Activated CD8-positive, alpha-beta memory T cell treated with anti-CD3 and anti-CD28 coated beads for 48 hours (primary cell): ENCODE results near the gene GRIP1.

ENCODE experiments used
- DNase-seq, 3 experiments: peaks; one replicate each; pipeline ENCODE4 v3.0.0-alpha.2; 2020; ENCODE audit warnings: low read depth in 2 of 3, low spot score in 2 of 3

GRIP1 gene

DNA sequence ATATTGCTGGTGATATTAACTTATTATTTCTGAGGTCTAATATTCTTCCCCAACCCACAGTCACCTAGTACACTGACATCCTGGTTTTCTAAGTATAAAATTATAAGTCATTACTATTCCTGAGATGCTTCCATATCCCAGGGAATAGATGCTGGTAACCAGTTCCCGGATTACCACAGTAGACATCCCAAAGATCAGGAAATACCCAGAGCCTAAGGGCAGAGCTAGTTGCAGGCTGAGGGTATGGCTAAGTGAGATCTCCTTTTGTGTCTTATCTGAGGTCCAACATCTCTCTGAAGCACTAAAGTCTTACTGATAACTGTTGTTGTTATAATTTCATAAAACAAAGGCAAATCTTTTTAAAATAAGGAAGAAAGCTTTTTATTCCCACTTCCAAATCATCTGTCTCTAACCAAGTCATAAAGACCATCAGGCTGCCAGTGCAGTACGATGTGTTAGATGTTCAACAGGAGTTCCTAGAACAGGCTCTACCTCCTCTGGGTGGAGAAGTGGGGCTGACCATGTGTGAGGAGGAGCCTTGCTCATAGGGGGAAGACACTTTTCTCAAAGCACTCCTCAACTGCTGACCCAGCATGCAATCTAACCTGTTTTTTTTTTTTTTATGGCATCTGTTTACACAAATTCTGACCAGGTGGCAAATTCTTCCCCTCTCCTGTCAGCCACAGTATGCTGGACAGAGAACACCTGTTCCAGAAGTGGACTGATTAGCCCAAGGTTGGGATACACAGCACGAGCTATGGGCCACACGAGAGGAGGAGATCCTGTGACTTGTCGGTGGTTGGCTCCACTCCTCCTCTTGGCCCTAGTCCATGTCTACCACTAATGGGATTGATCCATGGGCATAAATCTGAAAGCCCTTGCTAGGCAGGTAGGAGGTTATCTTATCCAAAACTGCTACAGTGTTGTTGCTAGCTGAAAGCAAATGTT is 16.1 kb upstream of the GRIP1 start:
- DNase-seq: no peak

DNA sequence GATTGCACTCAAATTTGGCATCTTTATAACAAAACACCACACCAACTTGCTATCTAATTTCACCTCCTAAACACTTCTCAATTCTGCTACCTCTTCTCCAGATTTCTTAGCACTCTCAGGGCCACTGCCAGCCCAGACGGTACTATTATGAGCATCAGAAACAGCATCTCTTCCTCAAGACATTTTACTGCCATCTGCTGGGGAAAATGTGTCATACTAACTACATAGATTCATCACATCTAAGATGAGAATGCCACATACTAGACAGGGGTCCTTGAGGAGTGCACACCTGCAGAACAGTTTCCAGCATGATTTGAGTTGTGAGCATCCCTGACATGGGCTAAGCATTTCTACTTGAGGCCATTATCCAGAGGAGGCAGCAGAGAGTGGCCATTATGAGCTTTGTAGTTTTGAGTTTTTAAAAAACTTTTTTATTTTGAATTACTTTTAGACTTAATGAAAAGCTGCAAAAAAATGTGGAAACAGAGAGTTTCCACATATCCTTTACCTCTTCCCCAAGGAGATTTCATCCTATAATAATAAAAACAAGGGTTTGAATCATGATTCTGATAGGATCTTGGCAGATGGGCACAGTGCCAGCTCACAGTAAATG is 15.1 kb upstream of the GRIP1 start:
- no peak for DNase-seq

DNA sequence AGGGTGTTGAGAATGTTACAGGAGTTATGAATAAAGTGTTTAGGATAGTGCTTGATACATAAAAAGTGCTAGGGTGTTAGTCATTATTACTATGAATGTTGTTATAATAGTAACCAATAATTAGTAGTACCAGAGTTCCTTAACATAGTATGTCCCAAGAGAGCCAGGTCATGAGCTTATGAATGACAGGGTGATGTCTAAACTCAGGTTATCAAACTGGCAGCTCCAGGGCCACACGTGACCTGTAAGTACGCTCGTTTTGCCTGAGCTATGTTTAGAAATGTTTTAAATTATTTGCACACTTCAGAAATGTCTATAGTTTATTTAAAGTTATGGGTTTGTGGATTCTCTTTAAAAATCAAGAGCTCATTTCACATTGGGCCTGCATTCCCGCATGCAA is 14.1 kb upstream of the GRIP1 start:
- no peak for DNase-seq

DNA sequence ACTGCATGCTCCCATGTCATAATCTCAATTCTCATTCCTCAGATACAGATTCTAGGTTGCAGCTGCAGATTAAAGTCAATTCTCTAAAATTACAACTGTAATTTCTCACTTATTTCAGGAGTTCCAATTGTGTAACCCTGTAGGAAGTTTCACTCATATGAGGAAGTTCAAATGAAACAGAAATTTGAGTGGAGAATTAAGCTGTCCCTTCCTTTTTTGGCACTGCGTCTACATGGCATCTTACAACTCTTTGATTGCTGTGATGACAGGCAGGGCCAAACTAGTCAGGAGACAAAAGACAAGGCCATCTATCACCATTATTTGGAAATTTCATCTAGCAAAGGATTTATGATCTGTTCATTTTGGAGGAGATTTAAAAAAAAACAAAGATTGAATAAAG is 13.3 kb upstream of the GRIP1 start:
- no peak for DNase-seq

DNA sequence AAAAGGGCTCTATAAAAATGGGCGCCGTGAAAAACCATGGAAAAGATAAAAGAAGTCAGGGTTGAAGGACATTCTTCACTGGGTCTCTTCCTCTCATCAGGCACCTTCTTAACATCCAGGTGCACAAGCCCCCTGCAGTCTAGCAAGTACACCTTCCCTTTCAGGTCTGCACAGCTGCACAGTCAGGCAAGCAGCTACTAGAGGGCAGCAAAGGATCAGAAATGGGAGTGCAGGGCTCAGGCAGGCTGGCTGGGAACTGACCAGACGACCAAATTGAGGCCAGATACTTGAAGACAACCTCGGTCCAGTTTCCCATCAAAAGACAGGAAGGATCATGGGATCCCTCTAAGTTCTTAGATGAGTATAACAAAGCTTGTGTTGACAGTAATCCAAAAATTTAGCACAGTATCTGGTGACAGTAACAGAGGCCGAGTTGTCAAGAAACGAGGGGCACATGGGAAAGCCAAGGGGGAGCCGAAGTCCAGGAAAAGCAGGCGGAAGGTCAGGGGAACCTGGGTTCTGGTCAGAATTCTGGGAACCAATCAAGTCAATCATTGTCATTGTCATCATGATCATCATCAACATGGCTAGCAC is 10.1 kb upstream of the GRIP1 start:
- no peak for DNase-seq

DNA sequence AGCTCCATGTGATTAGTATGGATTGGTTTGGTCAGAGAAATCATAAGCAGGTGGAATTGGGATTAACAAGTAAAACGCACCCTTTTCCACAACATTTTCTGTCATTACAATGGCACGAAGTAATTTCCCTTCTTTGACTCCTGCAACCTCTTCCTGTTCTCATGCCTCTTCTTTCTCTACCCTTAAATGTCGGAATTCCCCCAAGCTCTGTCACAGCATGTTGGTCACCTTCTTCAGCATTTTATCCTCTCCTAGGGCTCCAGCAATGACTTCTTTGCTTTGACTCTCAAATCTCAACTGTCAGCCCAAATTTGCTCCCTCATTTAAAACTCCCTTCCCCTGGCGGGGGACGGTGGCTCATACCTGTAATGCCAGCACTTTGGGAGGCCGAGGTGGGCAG is 5.3 kb upstream of the GRIP1 start:
- no peak for DNase-seq

DNA sequence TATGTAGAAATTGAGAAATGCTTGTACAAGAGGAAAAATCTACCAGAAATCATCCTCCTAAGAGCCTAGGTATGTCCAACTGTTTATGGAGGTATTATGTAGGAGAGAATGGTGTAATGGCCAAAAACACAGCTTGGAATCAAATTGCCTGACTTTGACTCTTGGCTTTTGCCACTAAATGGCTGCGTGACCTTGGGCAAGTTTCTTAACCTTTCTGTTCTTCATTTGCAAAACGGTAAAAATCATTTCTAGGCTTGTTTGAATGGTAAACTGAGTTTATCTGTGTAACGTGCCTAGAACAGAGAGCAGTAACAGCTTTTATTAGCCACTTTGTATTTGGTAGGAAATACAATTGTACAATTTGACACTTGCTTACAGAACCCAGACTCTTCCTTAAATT is 4.9 kb upstream of the GRIP1 start:
- DNase-seq: no peak

DNA sequence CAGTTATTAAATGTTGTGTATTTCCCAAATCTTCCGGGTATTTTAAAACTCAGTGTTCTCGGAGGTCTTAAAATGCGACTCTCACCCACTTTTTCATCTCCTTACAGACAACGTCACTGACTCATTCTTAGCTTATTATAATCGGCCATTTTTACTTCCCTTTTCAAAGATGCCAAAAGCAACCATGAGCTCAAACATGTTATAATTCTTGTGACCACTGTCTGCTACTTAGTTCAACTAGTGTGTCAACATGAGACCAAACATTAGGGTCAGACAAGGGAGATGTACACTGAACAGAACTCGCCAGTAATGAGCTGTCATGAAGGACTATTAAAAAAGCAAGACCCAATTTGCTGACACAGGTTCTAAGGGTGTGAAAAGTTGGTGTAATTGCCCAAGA is 4.2 kb upstream of the GRIP1 start:
- DNase-seq: no peak

DNA sequence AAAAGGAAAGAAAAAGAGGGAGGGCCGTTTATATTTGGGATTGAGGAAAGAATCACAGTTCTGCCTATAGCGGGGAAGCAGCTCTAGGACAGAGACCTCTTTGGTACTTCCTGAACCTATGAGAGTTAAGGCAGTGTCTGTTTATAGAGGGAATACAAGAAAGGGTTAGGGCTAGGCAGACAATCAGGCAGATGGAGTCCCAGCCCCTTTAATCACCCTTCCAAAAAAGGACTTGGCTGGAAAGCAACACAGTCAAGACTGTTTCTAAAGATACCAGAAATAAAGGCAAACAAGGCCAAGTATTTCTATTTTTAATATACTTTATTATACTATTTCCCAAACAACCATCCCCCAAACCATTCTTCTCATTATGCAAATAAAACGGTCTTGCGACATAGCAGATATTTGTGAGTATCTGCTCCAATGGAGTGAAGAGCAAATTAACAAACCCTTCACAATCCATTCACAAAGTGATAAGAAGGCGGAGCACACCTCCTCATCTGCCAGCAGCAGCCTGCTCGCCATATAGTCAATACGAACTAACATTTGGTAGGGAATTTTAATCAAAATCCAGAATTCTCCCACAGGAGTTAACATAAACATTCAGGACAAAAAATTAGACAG is 697 bp upstream of the GRIP1 start:
- DNase-seq: no peak

DNA sequence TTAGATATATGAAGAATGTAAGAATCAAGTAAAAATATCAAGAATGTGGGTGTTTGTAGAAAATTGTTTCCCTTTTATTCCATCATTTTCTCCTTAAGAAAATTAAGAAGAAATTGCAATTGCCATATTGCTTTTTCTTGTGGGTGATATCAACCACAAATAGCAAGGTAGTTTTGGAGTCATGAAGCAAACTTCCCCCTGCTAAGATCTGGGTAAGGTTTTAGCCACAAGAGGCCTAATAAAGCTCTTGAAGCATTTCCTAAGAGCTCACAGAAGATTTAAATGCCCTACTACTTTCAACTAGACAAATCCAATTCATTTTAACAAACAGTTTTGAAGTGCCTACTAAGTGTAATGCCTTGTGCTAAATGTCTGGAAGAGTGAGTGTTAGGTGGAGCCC is 2.6 kb downstream of the GRIP1 start:
- no peak for DNase-seq

DNA sequence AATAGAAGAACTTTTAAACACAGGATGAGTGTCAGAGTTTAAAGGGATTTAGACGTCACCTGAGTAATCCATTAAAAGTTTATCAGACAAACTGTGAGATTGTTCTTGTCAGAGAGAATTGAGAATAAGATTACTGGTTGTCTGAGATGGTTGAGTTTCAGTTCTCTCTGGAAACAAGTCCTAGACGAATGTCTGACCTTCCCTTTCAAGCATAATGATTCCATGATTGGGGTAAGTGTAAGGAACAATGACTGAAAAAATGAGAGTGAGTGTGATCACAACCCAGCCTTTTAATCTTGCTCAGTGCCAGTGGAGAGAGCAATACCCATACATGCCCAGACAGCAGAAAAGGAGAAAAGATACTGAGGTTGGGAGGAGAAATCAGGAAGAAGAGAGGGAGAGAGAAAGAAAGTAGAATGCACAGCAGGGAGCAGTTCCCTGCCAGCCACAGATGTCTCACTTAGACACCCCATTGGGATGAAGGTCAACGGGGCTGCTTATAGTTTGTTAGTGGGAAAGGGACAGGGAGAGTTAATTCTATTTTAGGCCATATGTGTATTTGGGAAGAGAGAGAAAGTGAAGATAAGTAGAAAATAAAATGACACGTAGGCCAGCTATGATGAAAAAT is 4.3 kb downstream of the GRIP1 start:
- DNase-seq: no peak

DNA sequence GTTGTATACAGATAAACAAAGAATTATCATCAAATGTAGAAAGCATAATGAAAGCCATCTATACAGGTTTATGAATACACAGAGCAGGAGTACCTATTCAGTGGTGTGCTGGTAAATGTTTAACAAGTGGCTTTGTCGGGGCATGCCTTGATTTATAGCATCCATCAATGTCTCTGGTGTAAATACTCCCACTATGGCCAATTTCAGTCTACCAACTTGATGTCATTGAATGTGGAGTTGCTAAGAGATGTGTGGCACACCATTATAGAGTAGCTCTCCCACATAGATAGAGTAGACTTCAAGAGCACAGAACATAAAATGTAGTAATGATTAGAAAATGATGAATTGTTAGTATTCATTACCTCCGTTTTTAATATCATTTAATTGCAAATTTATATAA is 9.3 kb downstream of the GRIP1 start:
- no peak for DNase-seq

DNA sequence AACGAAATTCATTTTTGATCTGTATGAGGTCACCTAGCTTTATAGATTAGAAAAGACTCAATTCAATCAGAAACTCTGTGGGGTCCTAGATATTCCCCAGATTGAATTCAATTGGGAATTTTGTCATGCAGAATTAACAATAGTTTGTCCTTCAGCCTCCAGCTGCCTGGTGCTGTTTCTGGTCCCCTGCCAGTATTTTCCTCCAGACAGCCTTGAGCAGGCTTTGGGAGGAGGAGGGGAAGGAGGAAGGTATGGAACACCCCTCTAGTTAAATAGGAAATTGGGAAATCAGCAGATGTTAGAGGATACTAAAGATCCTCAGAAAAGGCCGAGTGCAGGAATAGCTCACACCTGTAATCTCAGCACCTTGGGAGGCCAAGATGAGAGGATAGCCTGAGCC is 10.6 kb downstream of the GRIP1 start:
- DNase-seq: no peak

DNA sequence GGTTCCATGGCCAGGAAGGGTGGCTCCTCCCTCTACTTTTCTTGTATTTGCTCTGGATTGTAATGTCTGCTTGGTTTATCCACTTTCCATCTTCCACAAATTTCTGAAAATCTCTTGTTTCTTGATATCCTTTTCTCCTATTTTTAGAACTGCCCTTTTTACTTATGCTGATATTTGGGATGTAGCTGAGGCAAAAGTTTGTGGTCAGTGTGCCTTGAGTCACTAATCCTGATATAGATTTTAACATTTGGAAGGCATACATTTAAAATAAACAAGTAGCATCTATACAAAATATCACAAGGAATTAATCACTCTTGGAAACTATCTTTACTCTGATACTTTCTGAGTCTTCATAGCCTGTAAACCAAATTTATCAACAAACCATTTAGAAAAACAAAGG is 11.0 kb downstream of the GRIP1 start:
- no peak for DNase-seq

DNA sequence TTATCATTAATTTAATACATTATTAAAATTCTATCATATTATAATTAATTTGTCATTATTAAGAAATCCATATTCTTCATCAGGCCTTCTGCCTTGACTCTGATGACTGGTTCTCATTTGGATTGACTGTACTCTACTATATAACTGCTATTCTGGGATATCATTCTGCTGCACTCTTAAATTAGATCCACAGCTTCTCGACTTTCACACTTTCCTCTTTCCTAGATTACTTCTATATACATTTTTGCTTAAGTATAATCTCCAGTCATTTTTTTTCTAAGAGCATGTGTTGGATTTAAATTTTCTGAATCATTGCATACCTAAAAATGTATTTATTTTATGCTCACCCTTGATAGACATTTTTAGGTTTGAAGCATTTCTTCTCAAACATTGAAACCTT is 12.4 kb downstream of the GRIP1 start:
- no peak for DNase-seq

DNA sequence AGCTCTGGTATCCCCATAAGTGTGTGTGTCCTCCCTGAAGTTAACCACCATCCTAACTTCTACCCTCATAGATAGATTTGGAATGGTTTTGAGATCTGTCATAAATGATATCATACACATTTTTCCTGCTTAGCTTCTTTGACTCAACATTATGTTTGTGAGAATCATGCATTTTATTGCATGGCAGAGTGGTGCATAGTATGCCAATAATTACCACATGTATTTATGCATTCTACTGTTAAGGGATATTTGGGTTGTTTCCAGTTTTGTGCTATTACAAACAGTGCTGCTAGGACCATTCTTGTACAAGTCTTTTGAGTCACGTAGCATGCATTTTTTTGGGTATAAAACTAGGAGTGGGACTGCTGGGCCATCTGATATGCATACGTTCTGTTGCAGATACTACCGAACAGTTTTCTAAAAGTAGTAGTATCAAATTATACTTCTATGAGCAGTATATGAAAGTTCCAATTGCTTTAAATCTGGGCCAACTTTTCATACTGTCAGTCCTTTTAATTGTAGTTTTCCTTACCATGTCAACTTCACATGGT is 13.4 kb downstream of the GRIP1 start:
- DNase-seq: no peak

DNA sequence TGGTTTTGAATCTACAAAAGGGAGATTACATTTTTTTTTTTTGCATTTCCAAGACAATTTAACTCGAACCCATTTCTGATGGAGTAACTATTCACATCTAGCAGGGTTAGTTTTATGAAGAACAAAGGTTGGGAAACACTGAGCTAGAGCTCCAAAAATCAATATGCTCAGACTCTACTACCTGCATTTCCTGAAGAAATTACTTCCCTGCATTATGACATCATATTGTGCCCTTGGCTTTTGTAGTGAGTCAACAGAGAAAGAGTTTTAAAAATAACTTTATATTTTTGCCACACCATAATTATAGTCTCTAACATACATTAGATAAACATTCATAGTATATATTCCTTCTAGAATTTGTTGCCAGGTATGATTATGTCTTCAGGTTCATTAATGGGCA is 14.8 kb downstream of the GRIP1 start:
- DNase-seq: no peak

DNA sequence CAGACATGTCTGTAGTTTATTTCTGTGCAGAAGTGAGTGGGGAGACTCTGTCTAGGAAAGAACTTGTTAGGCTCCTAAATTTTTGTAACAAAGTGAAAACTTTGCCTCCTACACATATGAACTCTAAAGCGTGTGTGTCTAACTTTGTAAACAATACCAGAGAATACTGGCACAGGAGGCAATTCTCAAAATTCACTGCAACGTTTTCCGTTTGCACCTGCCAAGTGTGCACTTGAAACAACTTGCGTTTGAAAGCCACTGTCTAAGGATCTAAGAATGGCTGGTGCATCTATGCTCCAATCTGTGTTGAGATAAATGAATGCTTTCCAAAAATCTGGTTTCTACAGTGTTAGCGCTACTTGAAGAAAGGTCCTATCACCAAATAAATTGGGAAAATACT is 15.3 kb downstream of the GRIP1 start:
- no peak for DNase-seq

DNA sequence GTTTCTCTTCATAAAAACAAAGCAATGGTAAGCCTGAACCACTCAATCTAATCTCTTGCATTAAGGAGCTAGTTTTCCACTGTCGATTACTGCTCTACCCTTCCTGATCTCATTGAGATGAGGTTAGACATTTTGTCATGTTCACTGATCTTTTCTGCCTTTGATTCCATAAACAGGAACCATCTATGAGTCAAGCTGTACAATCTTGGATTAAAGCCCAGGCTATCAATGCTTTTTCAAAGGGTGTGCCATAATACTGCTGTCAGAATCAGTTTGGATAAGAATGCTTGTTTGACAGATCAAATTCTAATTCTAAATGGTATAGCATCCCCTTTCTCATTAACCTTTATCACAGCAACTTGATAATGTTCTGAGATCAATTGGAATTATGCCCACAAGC is 16.1 kb downstream of the GRIP1 start:
- no peak for DNase-seq

DNA sequence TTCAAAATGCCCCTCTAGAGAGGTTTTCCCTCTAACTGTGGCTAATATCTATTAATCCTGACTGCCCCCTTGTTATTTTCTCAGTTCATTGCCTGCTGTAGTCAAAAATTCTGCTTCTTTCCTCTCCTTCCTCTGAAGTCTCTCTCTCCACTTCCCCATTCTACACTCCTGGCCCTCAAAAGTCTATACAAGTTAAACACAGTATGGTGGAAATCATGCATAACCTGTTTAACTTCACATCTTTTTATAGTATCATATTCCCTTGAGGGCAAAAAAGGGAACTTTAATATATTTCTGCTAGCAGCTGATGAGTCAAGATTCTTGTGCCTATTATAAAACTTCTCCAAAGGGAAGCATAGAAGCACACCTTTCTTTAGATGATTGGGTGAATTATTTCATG is 16.7 kb downstream of the GRIP1 start:
- no peak for DNase-seq

DNA sequence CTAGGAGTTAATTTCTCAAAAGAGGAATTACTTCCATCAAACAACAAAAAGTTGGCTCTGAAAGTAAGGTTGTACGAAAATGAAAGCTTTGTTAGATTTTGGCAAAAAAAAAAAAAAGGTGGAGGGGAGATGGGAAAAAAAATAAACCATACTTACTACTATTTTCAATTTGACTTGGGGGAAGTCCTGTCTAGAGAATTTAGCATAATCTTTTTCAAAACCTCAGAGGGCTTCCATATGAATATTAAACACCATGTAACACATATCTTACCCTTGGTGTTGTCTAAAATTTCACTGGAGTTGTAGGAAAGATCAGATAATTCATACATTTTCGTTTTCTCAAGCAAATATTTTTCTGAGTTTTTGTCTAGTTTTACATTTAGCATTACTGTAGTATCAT is 17.5 kb downstream of the GRIP1 start:
- no peak for DNase-seq
